CD14-positive monocyte (primary cell): ENCODE measurements around the gene LDB3. TPM values are rescaled to one million over a fixed set of nuclear protein-coding genes. Genes with fewer than 3 reads are reported as not detected.

Experiments
- DNase-seq, 3 donors: peaks; one replicate each; pipeline ENCODE4 v3.0.0-alpha.2; 2011 to 2022
- H2AFZ ChIP-seq: 2 replicates; pipeline ENCODE4 v1.6.0; 2012; ENCODE audit warnings: mild to moderate bottlenecking, low read depth, low read length, inconsistent platforms; ENCODE audit not compliant: insufficient read depth, poor library complexity, severe bottlenecking
- H3K27ac ChIP-seq, 2 donors: 1 replicate in 1 of 2; 2 replicates in 1 of 2; pipeline ENCODE4 v1.5.1; 2012 to 2013; ENCODE audit warnings: low read length in 2 of 2, control low read depth in 1 of 2, inconsistent platforms in 1 of 2, low read depth in 1 of 2, mild to moderate bottlenecking in 1 of 2
- H3K27me3 ChIP-seq, 2 donors: one replicate each; pipeline versions ENCODE4 v1.6.0 to v1.6.1; 2011 to 2013; ENCODE audit warnings: low read length in 2 of 2; ENCODE audit not compliant: control insufficient read depth in 2 of 2, insufficient read depth in 2 of 2
- H3K36me3 ChIP-seq, 2 donors: replicated peaks in 1 of 2; 1 replicate in 1 of 2; 2 replicates in 1 of 2; pipeline versions ENCODE4 v1.5.1 to v1.6.1; 2012 to 2013; ENCODE audit warnings: low read length in 2 of 2, control low read depth in 1 of 2, inconsistent platforms in 1 of 2, mild to moderate bottlenecking in 1 of 2; ENCODE audit not compliant: insufficient read depth in 2 of 2, control insufficient read depth in 1 of 2
- H3K4me1 ChIP-seq, 2 donors: 1 replicate in 1 of 2; 2 replicates in 1 of 2; pipeline versions ENCODE4 v1.5.1 to v1.6.1; 2012 to 2013; ENCODE audit warnings: low read length in 2 of 2, control low read depth in 1 of 2, inconsistent platforms in 1 of 2, mild to moderate bottlenecking in 1 of 2, moderate library complexity in 1 of 2; ENCODE audit not compliant: insufficient read depth in 2 of 2, control insufficient read depth in 1 of 2
- H3K4me2 ChIP-seq: replicated peaks from 2 replicates; pipeline ENCODE3; 2012; ENCODE audit warnings: low read length, moderate library complexity, mild to moderate bottlenecking; ENCODE audit not compliant: poor library complexity, severe bottlenecking; ENCODE audit errors: extremely low read depth
- H3K4me3 ChIP-seq, 3 experiments: fragments of 200-600 bp in 1 of 3; sonication (generic) in 1 of 3; replicated peaks in 1 of 3; 1 replicate in 2 of 3; 2 replicates in 1 of 3; pipeline ENCODE4 v1.5.1; 2011 to 2013; ENCODE audit warnings: low read length in 3 of 3, mild to moderate bottlenecking in 3 of 3, control low read depth in 2 of 3, low read depth in 2 of 3, inconsistent platforms in 1 of 3, moderate library complexity in 1 of 3
- H3K79me2 ChIP-seq: 2 replicates; pipeline ENCODE4 v1.6.0; 2012; ENCODE audit warnings: mild to moderate bottlenecking, control low read depth, inconsistent platforms, low read length, moderate library complexity; ENCODE audit not compliant: insufficient read depth
- H3K9ac ChIP-seq: 2 replicates; pipeline ENCODE4 v1.6.0; 2017; ENCODE audit warnings: low read length, mild to moderate bottlenecking; ENCODE audit not compliant: insufficient read depth, poor library complexity, severe bottlenecking
- H3K9me3 ChIP-seq, 2 donors: replicated peaks in 1 of 2; 1 replicate in 1 of 2; 2 replicates in 1 of 2; pipeline versions ENCODE4 v1.5.1 to v1.6.1; 2012 to 2013; ENCODE audit warnings: low read length in 2 of 2, control low read depth in 1 of 2; ENCODE audit not compliant: control insufficient read depth in 1 of 2, insufficient read depth in 1 of 2
- H4K20me1 ChIP-seq: 2 replicates; pipeline ENCODE4 v1.6.0; 2012; ENCODE audit warnings: mild to moderate bottlenecking, low read length, control low read depth, moderate library complexity; ENCODE audit not compliant: insufficient read depth
- H3K27ac Mint-ChIP-seq, 7 donors: one replicate each; pipeline ENCODE4 v1.8.0; 2020; ENCODE audit warnings: mild to moderate bottlenecking in 7 of 7, mixed read lengths in 7 of 7, moderate library complexity in 6 of 7, inconsistent platforms in 2 of 7
- H3K27me3 Mint-ChIP-seq, 3 donors: one replicate each; pipeline ENCODE4 v1.8.0; 2021 to 2022; ENCODE audit warnings: low read depth in 3 of 3, mild to moderate bottlenecking in 3 of 3, mixed read lengths in 3 of 3, moderate library complexity in 3 of 3, inconsistent platforms in 1 of 3
- H3K36me3 Mint-ChIP-seq, 2 donors: one replicate each; pipeline ENCODE4 v1.8.0; 2020; ENCODE audit warnings: mixed read lengths in 2 of 2, inconsistent platforms in 1 of 2, mild to moderate bottlenecking in 1 of 2
- H3K4me1 Mint-ChIP-seq: one replicate; pipeline ENCODE4 v1.8.0; 2020; ENCODE audit warnings: mild to moderate bottlenecking, mixed read lengths
- H3K4me3 Mint-ChIP-seq, 2 donors: one replicate each; pipeline ENCODE4 v1.8.0; 2020; ENCODE audit warnings: mild to moderate bottlenecking in 2 of 2, mixed read lengths in 2 of 2, moderate library complexity in 1 of 2
- H3K9me3 Mint-ChIP-seq, 7 donors: one replicate each; pipeline ENCODE4 v1.8.0; 2020 to 2022; ENCODE audit warnings: mixed read lengths in 7 of 7, mild to moderate bottlenecking in 6 of 7, moderate library complexity in 6 of 7, inconsistent platforms in 2 of 7
- WGBS: methylation state at CpG from one replicate; pipeline ENCODE4 v1.1.5; 2013; ENCODE audit warnings: missing lambda C conversion rate; ENCODE audit not compliant: insufficient coverage; 5-methylcytosine and 5-hydroxymethylcytosine counted together
- intact Hi-C, 2 donors: fragments of 100-400 bp; cut with micrococcal nuclease; formaldehyde crosslinking; loops; one replicate each; pipeline versions ENCODE4 v1.15.0 to v1.15.1; 2023
- polyA plus RNA-seq, 3 donors: library from polyadenylated mRNA; depleted of rRNA in 1 of 3; unstranded in 2 of 3; stranded (reverse) in 1 of 3; fragments of 300-500 nt in 2 of 3; fragments of >200 nt in 1 of 3; fragmentation: Illumina TruSeq in 2 of 3; gene quantifications; 1 replicate in 2 of 3; 2 replicates in 1 of 3; pipeline ENCODE4 v1.2.3, GENCODE V29; 2012 to 2021
- TF ChIP-seq, protein P1 (sequence below): fragments of 200-600 bp; IDR thresholded peaks from one replicate; pipeline ENCODE4 v1.8.0; 2022; ENCODE audit warnings: antibody characterized with exemption, mild to moderate bottlenecking

LDB3 gene
- polyA plus RNA-seq, 3 donors = not detected

- no peak overlapping the region for H3K4me2 ChIP-seq
- peaks cover 2 to 5% (median 2%) of the 10 kb centered on the region in 3 donors for H3K27me3 Mint-ChIP-seq
- no peaks in the 10 kb centered on the region for H3K9me3 ChIP-seq
- H4K20me1 ChIP-seq = no peaks in the 10 kb centered on the region
- H3K4me1 ChIP-seq = no peaks in the 10 kb centered on the region
- no peak overlapping the region for H3K4me3 ChIP-seq
- H3K9ac ChIP-seq = no peak overlapping the region
- TF ChIP-seq, protein P1, sequence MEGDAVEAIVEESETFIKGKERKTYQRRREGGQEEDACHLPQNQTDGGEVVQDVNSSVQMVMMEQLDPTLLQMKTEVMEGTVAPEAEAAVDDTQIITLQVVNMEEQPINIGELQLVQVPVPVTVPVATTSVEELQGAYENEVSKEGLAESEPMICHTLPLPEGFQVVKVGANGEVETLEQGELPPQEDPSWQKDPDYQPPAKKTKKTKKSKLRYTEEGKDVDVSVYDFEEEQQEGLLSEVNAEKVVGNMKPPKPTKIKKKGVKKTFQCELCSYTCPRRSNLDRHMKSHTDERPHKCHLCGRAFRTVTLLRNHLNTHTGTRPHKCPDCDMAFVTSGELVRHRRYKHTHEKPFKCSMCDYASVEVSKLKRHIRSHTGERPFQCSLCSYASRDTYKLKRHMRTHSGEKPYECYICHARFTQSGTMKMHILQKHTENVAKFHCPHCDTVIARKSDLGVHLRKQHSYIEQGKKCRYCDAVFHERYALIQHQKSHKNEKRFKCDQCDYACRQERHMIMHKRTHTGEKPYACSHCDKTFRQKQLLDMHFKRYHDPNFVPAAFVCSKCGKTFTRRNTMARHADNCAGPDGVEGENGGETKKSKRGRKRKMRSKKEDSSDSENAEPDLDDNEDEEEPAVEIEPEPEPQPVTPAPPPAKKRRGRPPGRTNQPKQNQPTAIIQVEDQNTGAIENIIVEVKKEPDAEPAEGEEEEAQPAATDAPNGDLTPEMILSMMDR = no peak
- intact Hi-C loops = no loop called here
- no peak overlapping the region for H2AFZ ChIP-seq
- no peaks in the 10 kb centered on the region for H3K36me3 Mint-ChIP-seq
- no peaks in the 10 kb centered on the region for H3K4me1 Mint-ChIP-seq
- H3K27me3 ChIP-seq = no peaks in the 10 kb centered on the region
- H3K79me2 ChIP-seq = no peaks in the 10 kb centered on the region
- H3K9me3 Mint-ChIP-seq = no peaks in the 10 kb centered on the region
- H3K27ac ChIP-seq = no peak overlapping the region
- no peaks in the 10 kb centered on the region for H3K36me3 ChIP-seq
- H3K27ac Mint-ChIP-seq = no peak overlapping the region
- H3K4me3 Mint-ChIP-seq = no peak overlapping the region
- WGBS = 96% methylated on average over 14 of the region's 17 CpGs
- no peak for DNase-seq
These were observed 6.9 kb upstream of the LDB3 start for GRCh38 chr10:86661161-86662025.

- Histone ChIP-seq H3K27ac (no peak overlapping the region), H3K4me3 (no peak overlapping the region), H3K4me1 (no peaks in the 10 kb centered on the region), H3K27me3 (no peaks in the 10 kb centered on the region), H4K20me1 (no peaks in the 10 kb centered on the region), H3K9me3 (no peaks in the 10 kb centered on the region), H3K79me2 (no peaks in the 10 kb centered on the region), H2AFZ (no peak overlapping the region), H3K9ac (no peak overlapping the region), H3K4me2 (no peak overlapping the region), H3K36me3 (no peaks in the 10 kb centered on the region)
- no peaks in the 10 kb centered on the region for H3K9me3 Mint-ChIP-seq
- TF ChIP-seq, protein P1 = no peak
- WGBS = 93% methylated on average over 11 of the region's 19 CpGs
- H3K27ac Mint-ChIP-seq = no peak overlapping the region
- intact Hi-C loops = no loop called here
- H3K4me3 Mint-ChIP-seq = no peak overlapping the region
- no peaks in the 10 kb centered on the region for H3K4me1 Mint-ChIP-seq
- H3K27me3 Mint-ChIP-seq = peaks cover 2 to 5% (median 2%) of the 10 kb centered on the region in 3 donors
- DNase-seq = no peak
- no peaks in the 10 kb centered on the region for H3K36me3 Mint-ChIP-seq
These were observed 5.9 kb upstream of the LDB3 start for GRCh38 chr10:86662186-86663045.
